Measurements from ENCODE around the gene ZNF335. TPM values are rescaled to one million over a fixed set of nuclear protein-coding genes. Genes with fewer than 3 reads are reported as not detected.

ZNF335 gene
- total and polyA plus RNA-seq, 2 of the 13 experiments (the other 11 are each of a cell fraction or from before 2014, with no cell fraction given): 9.7 to 13.7 TPM

- TF ChIP-seq ZNF784 (CRISPR knock-in tag; IDR thresholded peaks at IDR 0.05; ENCODE audit: borderline replicate concordance) (no peak; the same call in 1 of the 2 replicates), ZNF550 (CRISPR knock-in tag; IDR thresholded peaks at IDR 0.05; ENCODE audit: borderline replicate concordance) (no peak), ZGPAT (CRISPR knock-in tag; IDR thresholded peaks at IDR 0.05) (peak; percentile 61; the same call in 1 of the 2 replicates), HNRNPK (IDR thresholded peaks at IDR 0.05; ENCODE audit: low read depth, low read length, poor library complexity, severe bottlenecking) (peak; percentile 38), CSRNP2 (CRISPR knock-in tag; conservative IDR thresholded peaks at IDR 0.05; ENCODE audit: low read depth) (peak; percentile 67; the same call in 1 of the 2 replicates), FOXO4 (CRISPR knock-in tag; conservative IDR thresholded peaks at IDR 0.05) (no peak), ZNF354B (CRISPR knock-in tag; IDR thresholded peaks at IDR 0.05) (no peak), ZBTB42 (CRISPR knock-in tag; IDR thresholded peaks at IDR 0.05) (peak; percentile 79; the same call in 1 of the 2 replicates), EED (CRISPR knock-in tag; IDR thresholded peaks at IDR 0.05) (no peak; the same call in 1 of the 2 replicates), RORA (CRISPR knock-in tag; IDR thresholded peaks at IDR 0.05) (no peak; the same call in 1 of the 2 replicates), ZHX1 (CRISPR knock-in tag; IDR thresholded peaks at IDR 0.05; ENCODE audit: low read depth) (no peak), MEIS1 (CRISPR knock-in tag; IDR thresholded peaks at IDR 0.05; ENCODE audit: borderline replicate concordance) (peak; percentile 76), SPEN (CRISPR knock-in tag; IDR thresholded peaks at IDR 0.05; ENCODE audit: low read depth) (peak; percentile 53), HOXA3 (CRISPR knock-in tag; IDR thresholded peaks at IDR 0.05) (peak; percentile 54), ZSCAN21 (CRISPR knock-in tag; IDR thresholded peaks at IDR 0.05; ENCODE audit: borderline replicate concordance) (no peak), ZNF879 (CRISPR knock-in tag; IDR thresholded peaks at IDR 0.05) (no peak), TGIF2 (CRISPR knock-in tag; IDR thresholded peaks at IDR 0.05) (0 out of 2 replicates have a peak, but pooled peaks have one; percentile 50), ZNF263 (CRISPR knock-in tag; IDR thresholded peaks at IDR 0.05) (peak; percentile 75)
Observed at GRCh38 chr20:46013829-46014516, 42.0 kb upstream of the ZNF335 start (continued).

Measured in HepG2 (cell line).